HEK293 (cell line): ENCODE results near the gene CENPH.
A peak's percentile ranks its signal among the peaks of the same experiment; 100 is the strongest.

Experiments used
- CTCF ChIP-seq: fragments of 450-650 bp; formaldehyde crosslinking; IDR thresholded peaks from 2 replicates; pipeline ENCODE4 v1.5.1; 2016; ENCODE audit warnings: missing biosample characterization, missing genetic modification characterization
- GLIS2 ChIP-seq: fragments of 450-650 bp; formaldehyde crosslinking; IDR thresholded peaks from 2 replicates; pipeline ENCODE4 v1.5.1; 2016; ENCODE audit warnings: missing biosample characterization, missing genetic modification characterization
- PATZ1 ChIP-seq: fragments of 450-650 bp; formaldehyde crosslinking; IDR thresholded peaks from 2 replicates; pipeline ENCODE4 v1.5.1; 2016; ENCODE audit warnings: missing biosample characterization, missing genetic modification characterization
- PRDM10 ChIP-seq: fragments of 450-650 bp; formaldehyde crosslinking; IDR thresholded peaks from 2 replicates; pipeline ENCODE4 v1.5.1; 2016; ENCODE audit warnings: missing biosample characterization, missing genetic modification characterization
- SETDB1 ChIP-seq: IDR thresholded peaks from one replicate; pipeline ENCODE4 v1.6.1; 2017; ENCODE audit warnings: mild to moderate bottlenecking, low read length, moderate library complexity, mixed read lengths; ENCODE audit not compliant: insufficient read length
- TSHZ1 ChIP-seq: fragments of 450-650 bp; formaldehyde crosslinking; IDR thresholded peaks from 2 replicates; pipeline ENCODE4 v1.5.1; 2016; ENCODE audit warnings: missing biosample characterization, missing genetic modification characterization, borderline replicate concordance
- YY2 ChIP-seq: fragments of 450-650 bp; formaldehyde crosslinking; IDR thresholded peaks from 2 replicates; pipeline ENCODE4 v1.5.1; 2016; ENCODE audit warnings: missing biosample characterization, missing genetic modification characterization
- ZBTB44 ChIP-seq: fragments of 450-650 bp; IDR thresholded peaks from 2 replicates; pipeline ENCODE4 v1.5.1; 2018; ENCODE audit warnings: missing biosample characterization, mild to moderate bottlenecking, missing genetic modification characterization
- ZNF112 ChIP-seq: fragments of 450-650 bp; formaldehyde crosslinking; IDR thresholded peaks from 2 replicates; pipeline ENCODE4 v1.5.0; 2017; ENCODE audit warnings: missing biosample characterization, missing genetic modification characterization
- ZNF18 ChIP-seq: fragments of 450-650 bp; formaldehyde crosslinking; IDR thresholded peaks from 2 replicates; pipeline ENCODE4 v1.5.1; 2016; ENCODE audit warnings: missing biosample characterization, missing genetic modification characterization
- ZNF2 ChIP-seq: fragments of 450-650 bp; formaldehyde crosslinking; IDR thresholded peaks from 2 replicates; pipeline ENCODE4 v1.5.1; 2016; ENCODE audit warnings: missing biosample characterization, missing genetic modification characterization
- ZNF266 ChIP-seq: fragments of 450-650 bp; formaldehyde crosslinking; IDR thresholded peaks from 2 replicates; pipeline ENCODE4 v1.5.1; 2016; ENCODE audit warnings: missing biosample characterization, missing genetic modification characterization, low read depth
- ZNF335 ChIP-seq: fragments of 450-650 bp; formaldehyde crosslinking; conservative IDR thresholded peaks from 2 replicates; pipeline ENCODE4 v1.5.1; 2016; ENCODE audit warnings: missing biosample characterization, missing genetic modification characterization
- ZNF394 ChIP-seq: fragments of 450-650 bp; formaldehyde crosslinking; IDR thresholded peaks from 2 replicates; pipeline ENCODE4 v1.5.1; 2016; ENCODE audit warnings: missing biosample characterization, missing genetic modification characterization, mild to moderate bottlenecking, moderate library complexity, borderline replicate concordance
- ZNF449 ChIP-seq: fragments of 450-650 bp; formaldehyde crosslinking; IDR thresholded peaks from 2 replicates; pipeline ENCODE4 v1.5.1; 2017; ENCODE audit warnings: missing biosample characterization, mild to moderate bottlenecking, missing genetic modification characterization, moderate library complexity
- ZNF610 ChIP-seq: fragments of 450-650 bp; formaldehyde crosslinking; IDR thresholded peaks from 2 replicates; pipeline ENCODE4 v1.5.1; 2016; ENCODE audit warnings: missing biosample characterization, missing genetic modification characterization, borderline replicate concordance
- ZNF621 ChIP-seq: fragments of 450-650 bp; formaldehyde crosslinking; IDR thresholded peaks from 2 replicates; pipeline ENCODE4 v1.5.1; 2017; ENCODE audit warnings: missing biosample characterization, missing genetic modification characterization
- ZNF626 ChIP-seq: fragments of 450-650 bp; sonication (Bioruptor Pico); formaldehyde crosslinking; IDR thresholded peaks from 2 replicates; pipeline ENCODE4 v1.5.1; 2018; ENCODE audit warnings: missing biosample characterization, missing genetic modification characterization, inconsistent platforms
- ZNF639 ChIP-seq: fragments of 450-650 bp; formaldehyde crosslinking; IDR thresholded peaks from 2 replicates; pipeline ENCODE4 v1.5.1; 2016; ENCODE audit warnings: missing biosample characterization, missing genetic modification characterization
- ZXDB ChIP-seq: fragments of 450-650 bp; formaldehyde crosslinking; IDR thresholded peaks from 2 replicates; pipeline ENCODE4 v1.5.1; 2016; ENCODE audit warnings: missing biosample characterization, missing genetic modification characterization

Gene CENPH

GRCh38 chr5:69166686-69167492, 22.5 kb upstream of the CENPH start, which contains the start of gene CCNB1 (continued):
- TF ChIP-seq PRDM10 (no peak), ZNF112 (tag by site-specific recombination) (no peak), PATZ1 (tag by site-specific recombination) (no peak), ZNF2 (peak; percentile 79; the same call in 1 of the 2 replicates), ZNF266 (tag by site-specific recombination) (no peak), SETDB1 (peak; percentile 71), ZNF621 (tag by site-specific recombination) (no peak), YY2 (tag by site-specific recombination) (peak; percentile 30; the same call in 1 of the 2 replicates), TSHZ1 (tag by site-specific recombination) (no peak), ZNF449 (tag by site-specific recombination) (no peak), ZXDB (tag by site-specific recombination) (peak; percentile 72; the same call in 1 of the 2 replicates), ZNF626 (tag by site-specific recombination) (no peak), ZBTB44 (no peak), CTCF (tag by site-specific recombination) (peak; percentile 11; the same call in 1 of the 2 replicates), ZNF394 (peak; percentile 58; the same call in 1 of the 2 replicates), GLIS2 (tag by site-specific recombination) (peak; percentile 29), ZNF335 (tag by site-specific recombination) (peak; percentile 78), ZNF610 (tag by site-specific recombination) (no peak; the same call in 1 of the 2 replicates), ZNF18 (tag by site-specific recombination) (no peak), ZNF639 (no peak)
